RCC 7860 (cell line): Measurements from ENCODE around the gene SECTM1.

Source experiments
- DNase-seq: peaks from one replicate; pipeline ENCODE4 v3.0.0-alpha.2; 2015; ENCODE audit warnings: low spot score
- FAIRE-seq: peaks from 2 replicates; lab custom pipeline; 2012; peaks lifted over from hg19 to GRCh38; lab: Jason Lieb, UNC

Gene SECTM1

DNA sequence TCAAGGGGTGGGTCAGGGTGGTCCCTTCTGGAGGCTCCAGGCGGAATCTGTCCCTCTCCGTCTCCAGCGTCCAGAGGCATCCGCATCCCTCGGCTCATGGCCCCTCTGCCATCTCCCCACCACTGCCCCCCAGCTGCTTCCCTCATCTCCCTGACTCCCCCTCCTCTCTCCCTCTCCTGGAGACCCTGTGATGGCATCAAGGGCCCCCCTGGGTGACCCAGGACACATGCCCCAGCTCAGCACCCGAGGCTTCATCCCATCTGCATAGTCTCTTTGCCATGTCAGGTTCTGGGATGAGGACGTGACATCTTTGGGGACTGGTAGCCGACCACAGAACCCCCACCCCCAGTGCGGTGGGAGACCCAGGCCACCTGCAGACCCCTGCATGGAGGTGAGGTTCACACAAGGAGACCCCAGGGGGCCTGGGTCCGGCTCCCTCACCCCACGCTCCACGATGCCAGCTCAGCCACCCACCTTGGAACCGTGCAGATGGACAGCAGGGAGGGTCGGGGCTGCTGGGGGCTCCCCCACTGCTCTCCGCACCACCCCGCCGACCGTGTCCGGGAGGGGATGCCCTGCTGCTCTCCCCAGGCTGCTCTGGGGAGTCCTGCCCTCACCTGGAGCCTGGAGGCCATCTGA, 3.8 kb downstream of the SECTM1 start:
- FAIRE-seq (no peak), DNase-seq (no peak)

DNA sequence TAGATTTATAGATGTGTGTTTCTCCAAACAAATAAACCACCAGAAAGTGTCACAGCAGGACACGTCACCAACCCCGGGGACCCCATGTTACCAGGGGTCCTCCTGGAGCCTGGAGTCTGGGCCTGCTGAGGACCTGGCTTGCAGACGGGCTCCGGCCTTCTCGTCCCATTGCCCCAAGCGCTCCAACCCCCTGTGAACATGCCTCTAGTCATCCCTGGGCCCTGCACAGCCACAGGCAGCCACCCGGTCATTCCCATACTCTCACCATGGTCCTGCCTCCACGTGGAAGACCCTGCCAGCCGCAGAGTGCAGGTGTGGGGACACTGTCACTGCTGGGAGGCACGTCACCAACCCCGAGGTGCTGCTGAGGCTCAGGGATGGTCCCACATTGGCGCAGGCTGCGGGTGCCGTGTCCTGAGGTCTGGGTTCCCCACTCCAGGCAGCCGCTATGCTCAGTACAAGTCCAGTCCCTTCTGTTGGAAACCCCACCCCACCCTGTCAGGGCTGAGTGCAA, 4.5 kb downstream of the SECTM1 start:
- DNase-seq: no peak
- FAIRE-seq: no peak

DNA sequence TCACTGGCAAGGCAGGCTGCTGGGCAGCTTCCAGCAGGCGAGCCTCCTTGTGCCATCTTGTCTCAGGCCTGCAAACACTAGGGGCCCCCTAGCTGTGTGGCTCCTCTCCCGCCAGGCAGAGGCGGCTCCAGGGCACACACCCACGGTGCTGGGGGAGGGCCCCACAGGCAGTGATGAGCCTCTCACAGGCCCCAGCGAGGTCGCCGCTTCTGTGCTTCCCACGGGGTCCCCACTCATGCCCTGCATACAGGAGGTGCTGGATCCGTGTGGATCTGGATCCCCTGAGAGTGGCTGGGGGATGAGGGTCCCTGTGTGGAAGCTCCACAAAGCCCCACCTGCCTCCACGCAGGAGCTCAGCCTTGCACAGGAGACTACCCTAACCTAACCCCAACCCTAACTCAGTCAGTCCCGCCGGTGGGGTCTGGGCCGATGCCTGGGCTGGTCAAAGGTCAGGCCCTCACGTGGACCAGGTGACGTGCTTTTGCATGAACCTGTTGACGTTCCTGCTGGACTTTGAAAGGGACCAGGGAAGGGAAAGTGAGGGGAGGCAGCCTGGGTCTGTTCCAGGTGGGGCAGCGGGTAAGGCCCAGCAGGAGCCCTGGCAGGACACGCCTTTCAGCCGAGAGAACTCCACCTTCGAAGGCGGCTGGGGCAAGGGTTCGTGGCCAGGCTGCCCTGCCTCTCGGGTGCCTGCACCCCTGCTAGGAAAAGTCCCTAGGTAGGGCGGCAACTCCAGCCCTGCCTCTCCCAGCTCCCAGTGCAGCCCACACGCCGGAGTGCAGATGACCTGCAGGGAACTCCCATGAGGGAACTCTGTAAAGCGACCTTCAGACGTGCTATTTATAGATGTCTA, 5.2 kb downstream of the SECTM1 start:
- FAIRE-seq: no peak

DNA sequence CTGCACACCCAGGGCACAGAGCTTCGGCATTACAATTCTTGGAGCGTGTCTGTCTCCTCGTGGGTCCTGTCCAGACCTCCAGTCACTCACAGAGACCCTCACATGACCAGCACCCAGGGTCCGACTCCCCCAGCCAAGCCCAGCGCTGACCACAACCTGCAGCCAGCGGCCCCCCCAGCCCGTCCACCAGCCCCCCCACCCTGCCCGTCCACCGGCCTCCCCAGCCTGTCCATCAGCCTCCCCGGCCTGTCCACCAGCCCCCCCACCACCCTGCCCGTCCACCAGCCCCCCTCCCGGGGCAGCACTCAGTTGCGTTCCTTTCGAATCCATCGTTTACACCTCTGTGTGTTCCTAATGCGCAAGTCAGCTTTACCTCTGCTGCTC, 5.8 kb downstream of the SECTM1 start:
- DNase-seq: no peak
- no peak for FAIRE-seq

More for the DNA sequence above, 5.2 kb downstream of the SECTM1 start:
- DNase-seq: no peak

DNA sequence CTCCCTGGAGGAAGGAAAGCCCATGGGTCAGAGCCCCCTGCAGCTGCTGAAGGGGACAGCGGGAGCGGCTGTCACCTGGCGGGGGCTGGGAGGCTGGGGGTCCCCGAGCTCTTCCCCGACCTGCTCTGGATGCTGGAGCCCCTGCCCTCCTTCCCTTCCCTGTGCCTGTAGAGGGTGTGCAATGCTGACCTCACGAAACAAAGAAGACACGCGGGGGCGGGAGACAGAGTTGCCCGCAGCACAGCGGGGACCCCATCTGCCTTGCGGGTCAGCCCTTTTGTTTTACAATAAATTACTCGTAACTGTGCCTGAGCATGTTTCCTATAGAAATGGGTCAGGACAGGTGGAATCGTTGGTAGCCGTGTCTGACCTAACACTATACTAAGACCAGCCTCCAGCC, 6.3 kb downstream of the SECTM1 start:
- no peak for DNase-seq
- FAIRE-seq: no peak

DNA sequence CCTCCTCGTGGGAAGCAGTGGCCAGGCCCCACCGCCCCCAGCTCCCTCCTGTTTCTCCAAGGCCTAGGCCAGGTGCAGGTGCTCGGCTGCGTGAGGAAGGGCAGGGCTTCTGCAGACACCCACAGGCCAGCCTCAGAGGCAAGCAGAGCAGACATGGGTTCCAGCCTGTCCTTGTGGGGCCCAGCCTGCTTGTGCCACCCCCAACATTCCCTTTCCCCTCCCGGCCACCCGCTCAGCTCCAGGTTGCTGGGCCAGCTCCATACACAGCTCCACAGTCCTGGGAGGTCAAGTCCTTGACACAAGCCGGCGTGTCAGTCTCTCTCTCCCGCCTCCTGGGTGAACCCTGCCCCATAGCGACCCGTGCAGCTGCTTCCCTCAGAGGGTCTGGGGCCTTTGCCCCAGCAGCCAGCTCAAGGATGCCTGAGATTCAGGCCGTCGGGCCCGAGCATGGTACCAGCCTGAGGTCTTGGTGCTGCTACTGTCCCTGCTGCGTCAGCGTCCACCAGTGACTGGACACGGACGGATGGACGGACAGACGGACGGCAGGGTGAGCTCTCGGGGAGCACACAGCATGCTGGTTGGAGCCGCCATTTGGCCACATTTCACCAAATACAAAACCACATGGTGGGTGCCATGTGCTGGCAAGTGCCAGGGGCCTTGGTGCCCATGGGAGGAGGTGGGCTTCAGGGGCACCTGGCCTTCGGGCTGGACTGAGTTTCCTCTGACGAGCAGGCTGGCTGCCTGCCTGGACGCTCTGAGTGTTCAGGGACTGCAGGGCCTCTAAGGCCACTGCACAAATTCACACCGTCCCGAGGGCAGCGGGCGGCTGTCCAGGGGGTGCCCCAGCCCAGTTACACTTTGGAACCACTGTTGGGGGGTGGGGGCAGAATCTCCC, 8.0 kb downstream of the SECTM1 start:
- DNase-seq: no peak
- FAIRE-seq: no peak

DNA sequence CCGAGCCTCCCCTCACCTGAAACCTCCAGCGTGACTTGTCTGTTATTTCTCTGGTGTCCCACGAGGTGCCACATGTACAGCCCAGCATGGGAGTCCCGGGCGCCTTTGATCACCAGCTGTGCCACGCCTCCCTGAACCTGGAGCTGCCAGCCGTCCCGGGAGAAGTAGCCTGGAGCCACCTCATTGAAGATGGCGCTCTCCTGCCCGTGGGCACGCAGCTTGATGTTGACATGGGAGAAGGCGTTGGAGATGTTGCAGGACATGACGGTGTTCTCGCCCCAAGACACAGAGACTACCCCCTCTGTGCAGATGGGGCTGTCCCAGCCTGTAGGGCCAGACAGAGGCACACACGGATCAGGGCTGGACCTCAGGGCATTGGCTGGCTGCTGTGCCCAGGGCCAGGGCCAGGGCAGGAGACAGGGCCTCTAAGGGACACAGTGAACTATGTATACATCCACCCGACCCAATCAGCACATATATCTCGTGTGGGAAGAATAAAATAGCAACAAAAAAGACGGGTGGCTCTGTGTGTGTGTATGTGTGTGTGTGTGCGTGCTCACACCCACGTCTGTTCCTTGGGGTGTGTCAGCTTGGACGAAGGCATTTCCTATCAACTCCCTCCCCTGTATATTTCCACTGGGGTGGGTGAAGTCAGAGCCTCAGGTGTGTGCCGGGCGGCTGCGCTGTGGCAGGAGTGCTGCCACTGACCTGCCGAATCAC, 8.8 kb downstream of the SECTM1 start:
- no peak for DNase-seq
- FAIRE-seq: no peak

DNA sequence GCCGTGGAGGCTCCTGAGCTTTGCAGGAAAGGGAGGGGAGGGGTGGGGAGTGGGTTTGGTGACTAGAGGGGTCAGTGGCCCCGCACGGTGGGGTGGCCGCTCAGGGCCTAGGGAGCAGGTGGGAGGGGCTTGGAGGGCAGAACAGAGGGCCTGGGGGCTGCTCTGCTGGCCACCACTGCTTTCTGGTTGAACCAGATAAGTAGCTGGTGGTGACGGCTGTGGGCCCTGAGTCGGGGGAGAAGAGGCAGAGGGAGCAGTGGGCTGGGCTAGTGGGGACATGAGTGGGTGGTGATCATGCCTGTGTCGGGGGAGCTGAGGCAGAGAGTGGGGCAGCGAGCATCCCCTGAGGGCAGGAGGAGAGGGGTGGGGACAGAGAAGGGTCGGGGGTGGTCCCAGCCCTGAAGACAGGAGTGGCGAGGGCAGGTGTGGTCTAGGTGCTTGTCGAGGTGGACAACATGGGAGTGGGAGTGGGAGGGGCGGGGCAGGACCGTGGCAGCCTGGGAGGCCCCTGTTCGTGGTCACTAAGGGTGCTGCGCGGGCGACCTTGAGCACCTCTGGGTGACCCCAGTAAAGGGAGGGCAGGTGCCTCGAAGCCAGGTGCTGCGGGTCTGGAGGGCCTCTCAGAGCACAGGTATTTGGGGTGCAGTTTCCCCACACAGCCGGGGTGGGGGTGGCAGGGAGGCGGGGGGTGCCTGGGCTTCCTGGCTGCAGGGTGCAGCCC, 9.9 kb downstream of the SECTM1 start:
- no peak for DNase-seq
- no peak for FAIRE-seq

DNA sequence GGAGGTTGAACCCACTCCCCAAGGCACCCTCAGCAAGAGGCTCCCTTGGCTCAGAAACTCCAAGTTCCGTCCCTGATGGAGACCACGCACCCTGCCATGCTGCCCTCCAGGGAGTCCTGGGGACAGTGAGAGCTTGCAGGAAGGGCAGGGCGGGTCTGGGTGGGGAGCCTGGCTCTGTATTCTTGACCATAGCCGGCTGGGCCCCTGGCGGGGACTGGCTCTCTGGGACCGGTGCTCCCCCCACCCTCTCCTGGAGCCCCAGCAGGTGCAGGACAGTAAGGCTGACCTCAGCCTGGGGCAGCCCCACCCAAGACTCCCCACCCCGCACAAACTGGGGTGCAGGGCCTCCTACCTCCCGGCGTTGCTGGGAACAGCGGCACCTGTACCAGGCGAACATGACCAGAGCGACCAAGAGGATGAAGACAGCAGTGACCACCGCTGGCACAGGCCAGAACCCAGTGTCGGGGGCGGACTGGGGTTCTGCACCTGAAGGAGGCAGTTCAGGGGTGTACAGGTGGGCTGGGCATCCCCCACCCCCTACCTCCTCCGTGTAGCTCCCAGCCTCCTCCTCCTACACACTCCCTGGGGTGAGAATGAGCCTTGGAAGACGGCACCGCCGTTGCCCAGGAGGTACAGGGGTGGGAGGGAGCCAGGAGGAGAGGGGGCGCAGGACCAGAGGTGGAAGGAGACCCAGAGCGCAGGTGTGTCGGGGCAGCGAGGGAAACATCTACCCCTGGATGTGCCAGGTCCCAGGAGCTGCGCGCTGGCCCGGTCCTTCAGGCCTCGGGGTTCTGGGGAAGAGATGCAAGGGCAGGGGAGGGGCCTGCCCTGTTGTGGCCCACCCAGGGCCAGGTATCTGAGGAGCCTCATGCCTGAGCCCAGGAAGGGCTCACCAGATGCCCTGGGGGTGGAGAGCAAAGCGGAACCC, 10.8 kb downstream of the SECTM1 start:
- DNase-seq: no peak
- no peak for FAIRE-seq

DNA sequence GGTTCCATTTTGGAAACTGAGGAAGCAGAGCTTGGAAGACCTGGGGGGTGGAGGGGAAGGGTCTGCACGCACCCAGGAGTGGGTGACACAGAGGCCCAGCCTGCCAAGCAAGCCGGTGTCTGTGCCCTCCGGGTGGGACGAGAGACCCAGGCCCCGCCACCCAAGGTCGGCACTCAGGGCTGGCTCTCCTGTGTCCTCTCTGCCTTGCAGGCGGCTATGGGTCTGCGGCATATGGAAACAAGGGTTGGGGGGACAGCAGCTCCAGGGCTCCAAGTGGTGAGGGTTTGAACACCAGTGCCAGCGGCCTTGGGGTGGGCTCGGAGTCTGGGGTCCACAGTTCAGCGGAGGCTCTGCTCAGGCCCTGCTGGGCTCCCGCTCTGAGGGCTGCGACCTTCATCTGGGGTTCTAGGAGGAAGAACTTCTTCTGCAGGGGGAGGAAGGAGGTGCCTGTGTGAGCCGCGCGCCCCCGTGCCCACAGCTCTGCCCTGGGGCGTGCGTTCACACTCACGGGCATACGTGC, 11.6 kb downstream of the SECTM1 start:
- no peak for DNase-seq
- no peak for FAIRE-seq

DNA sequence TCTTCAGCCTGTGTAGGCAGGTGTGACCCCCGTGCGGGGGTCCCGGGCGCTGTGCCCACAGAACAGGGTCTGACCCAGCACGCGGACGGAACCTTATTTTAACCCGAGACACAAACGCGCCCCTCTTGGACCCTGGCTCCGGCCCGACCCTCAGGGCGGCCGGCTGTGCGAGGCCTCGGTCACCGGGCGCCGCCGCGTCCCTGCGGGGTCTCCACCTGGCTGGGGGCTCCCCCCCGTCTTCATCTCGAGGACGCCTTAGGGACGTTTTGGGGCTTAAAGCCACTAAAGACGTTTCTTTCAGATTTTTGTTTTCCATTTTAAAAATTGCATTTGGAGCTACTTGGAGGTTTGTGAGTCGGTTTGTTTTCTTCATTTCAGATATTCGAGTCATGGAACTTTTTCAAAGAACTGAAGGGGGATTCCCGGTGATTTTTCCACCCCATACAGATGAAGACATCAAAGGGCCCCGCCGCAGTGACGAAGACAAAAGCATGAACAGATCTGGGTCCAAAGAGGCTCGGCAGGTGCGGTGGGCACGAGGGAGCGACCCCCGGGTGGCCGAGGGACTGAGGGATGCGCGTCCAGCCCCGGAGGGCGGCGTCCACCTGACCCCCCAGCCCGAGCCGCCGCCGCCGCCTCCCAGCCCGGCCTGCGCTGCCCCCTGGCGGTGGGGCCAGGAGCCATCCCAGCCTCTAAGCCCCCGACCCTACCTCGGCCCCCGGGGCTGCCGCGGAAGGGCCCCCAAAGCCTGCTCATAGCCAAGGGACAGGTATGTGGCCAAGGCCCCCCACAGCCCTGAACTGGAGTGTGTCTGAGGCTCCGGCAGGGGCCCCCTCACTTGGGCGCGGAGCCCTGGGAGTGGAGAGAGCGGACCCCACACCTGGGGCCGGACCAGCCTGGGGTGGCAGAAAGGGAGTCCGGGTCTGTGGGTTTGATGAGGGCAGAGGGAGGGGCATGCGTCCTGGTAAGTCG, 12.3 kb downstream of the SECTM1 start:
- FAIRE-seq (no peak), DNase-seq (no peak)

DNA sequence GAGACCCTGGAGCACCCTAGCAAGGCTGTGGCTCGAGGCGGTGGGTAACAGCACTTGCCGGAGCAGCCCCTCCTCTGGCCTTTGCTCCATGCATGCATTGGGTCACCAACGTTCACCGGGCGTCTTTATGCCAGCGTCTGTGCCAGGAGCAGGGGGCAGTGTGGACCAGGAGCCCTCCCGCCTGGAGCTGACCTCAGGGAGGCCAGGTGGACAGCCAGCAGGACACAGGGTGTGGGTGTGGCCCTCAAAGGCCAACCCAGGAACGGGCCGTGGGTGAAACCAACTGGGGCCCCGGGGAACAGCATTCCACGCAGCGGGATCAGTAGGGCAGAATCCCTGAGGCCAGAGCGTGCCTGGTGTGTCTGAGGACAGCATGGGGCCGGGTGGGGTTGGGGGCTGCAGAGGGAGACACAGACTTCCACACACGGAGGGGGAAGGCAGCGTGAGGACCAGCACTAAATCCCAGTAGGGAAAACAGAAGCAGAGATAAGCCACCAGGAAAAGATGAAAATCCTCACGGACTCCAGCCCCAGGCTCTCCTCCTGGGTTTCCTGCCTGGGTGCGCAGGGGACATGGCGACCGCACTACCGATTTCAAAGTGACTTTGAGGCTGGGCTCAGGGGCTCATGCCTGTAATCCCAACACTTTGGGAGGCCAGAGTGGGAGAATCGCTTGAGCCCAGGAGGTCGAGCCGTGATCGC, 13.3 kb downstream of the SECTM1 start:
- no peak for FAIRE-seq
- DNase-seq: no peak

DNA sequence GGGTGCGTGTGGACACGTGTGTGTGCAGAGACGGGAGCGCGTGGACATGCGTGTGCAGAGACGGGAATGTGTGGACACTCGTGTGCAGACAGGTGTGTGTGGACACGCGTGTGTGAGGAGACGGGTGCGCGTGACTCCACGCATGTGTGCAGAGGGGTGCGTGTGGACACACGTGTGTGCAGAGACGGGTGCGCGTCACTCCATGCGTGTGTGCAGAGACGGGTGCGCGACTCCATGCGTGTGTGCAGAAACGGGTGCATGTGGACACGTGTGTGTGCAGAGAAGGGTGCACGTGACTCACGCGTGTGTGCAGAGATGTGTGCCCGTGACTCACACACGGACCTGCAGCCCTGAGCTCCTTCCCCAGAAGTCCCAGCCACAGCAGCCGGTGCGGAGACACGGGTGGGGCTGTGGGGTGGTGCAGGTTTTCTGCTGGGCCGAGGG, 13.9 kb downstream of the SECTM1 start:
- FAIRE-seq (no peak), DNase-seq (no peak)

DNA sequence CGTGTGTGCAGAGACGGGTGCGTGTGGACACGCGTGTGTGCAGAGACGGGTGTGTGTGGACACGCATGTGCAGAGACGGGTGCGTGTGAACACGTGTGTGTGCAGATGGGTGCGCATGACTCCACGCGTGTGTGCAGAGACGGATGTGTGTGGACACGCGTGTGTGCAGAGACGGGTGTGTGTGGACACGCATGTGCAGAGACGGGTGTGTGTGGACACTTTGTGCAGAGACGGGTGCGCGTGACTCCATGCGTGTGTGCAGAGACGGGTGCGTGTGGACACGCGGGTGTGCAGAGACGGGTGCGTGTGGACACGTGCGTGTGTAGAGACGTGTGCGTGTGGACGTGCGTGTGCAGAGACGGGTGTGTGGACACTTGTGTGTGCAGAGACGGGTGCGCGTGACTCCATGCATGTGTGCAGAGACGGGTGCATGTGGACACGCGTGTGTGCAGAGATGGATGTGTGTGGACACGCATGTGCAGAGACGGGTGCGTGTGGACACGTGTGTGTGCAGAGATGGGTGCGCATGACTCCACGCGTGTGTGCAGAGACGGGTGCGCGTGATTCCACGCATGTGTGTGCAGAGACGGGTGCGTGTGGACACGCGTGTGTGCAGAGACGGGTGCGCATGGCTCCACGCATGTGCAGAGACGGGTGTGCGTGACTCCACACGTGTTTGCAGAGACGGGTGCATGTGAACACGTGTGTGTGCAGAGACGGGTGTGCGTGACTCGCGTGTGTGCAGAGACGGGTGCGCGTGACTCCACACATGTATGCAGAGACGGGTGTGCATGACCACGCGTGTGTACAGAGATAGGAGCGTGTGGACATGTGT, 14.6 kb downstream of the SECTM1 start:
- FAIRE-seq (no peak), DNase-seq (no peak)

DNA sequence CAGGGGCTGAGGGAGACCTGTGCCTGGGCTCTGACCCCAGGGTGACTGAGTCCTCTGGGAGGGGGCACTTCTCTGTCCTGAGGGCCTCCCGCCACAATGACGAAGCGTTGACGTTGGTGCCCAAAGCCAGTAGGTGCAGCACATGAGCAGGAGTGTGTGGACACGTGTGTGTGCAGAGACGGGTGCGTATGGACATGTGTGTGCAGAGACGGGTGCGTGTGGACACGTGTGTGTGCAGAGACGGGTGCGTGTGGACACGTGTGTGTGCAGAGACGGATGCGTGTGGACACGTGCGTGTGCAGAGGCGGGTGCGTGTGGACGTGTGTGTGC, 15.4 kb downstream of the SECTM1 start:
- FAIRE-seq (no peak), DNase-seq (no peak)
